ENCODE measurements around the gene MAST4.

- no peak for TF ChIP-seq CTCF (IDR thresholded peaks at IDR 0.05; ENCODE audit: control extremely low read depth in 1 of 3, insufficient read depth in 1 of 3, low read depth in 1 of 3, low read length in 3 of 3)
- TF ChIP-seq, protein P1, sequence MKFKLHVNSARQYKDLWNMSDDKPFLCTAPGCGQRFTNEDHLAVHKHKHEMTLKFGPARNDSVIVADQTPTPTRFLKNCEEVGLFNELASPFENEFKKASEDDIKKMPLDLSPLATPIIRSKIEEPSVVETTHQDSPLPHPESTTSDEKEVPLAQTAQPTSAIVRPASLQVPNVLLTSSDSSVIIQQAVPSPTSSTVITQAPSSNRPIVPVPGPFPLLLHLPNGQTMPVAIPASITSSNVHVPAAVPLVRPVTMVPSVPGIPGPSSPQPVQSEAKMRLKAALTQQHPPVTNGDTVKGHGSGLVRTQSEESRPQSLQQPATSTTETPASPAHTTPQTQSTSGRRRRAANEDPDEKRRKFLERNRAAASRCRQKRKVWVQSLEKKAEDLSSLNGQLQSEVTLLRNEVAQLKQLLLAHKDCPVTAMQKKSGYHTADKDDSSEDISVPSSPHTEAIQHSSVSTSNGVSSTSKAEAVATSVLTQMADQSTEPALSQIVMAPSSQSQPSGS (IDR thresholded peaks at IDR 0.05; ENCODE audit: low read length): no peak
- TF ChIP-seq EZH2 (IDR thresholded peaks at IDR 0.05; ENCODE audit: low read depth, low read length, severe bottlenecking): no peak
- TF ChIP-seq ZNF274 (IDR thresholded peaks at IDR 0.05; ENCODE audit: borderline replicate concordance, extremely low read depth, low read length): no peak
- no peak for TF ChIP-seq USF2 (IDR thresholded peaks at IDR 0.05; ENCODE audit: low read length)
Measured at GRCh38 chr5:67014191-67014590, 418.0 kb downstream of the MAST4 start.

Measured in H1 (cell line).